ENCODE results near the gene FN3KRP. TPM values are rescaled to one million over a fixed set of nuclear protein-coding genes. Genes with fewer than 3 reads are reported as not detected.
A peak's percentile ranks its signal among the peaks of the same experiment; 100 is the strongest.

Gene FN3KRP
- total and polyA plus RNA-seq, 2 of the 13 experiments (the other 11 are each of a cell fraction or from before 2014, with no cell fraction given) = 22.4 to 28.2 TPM

DNA sequence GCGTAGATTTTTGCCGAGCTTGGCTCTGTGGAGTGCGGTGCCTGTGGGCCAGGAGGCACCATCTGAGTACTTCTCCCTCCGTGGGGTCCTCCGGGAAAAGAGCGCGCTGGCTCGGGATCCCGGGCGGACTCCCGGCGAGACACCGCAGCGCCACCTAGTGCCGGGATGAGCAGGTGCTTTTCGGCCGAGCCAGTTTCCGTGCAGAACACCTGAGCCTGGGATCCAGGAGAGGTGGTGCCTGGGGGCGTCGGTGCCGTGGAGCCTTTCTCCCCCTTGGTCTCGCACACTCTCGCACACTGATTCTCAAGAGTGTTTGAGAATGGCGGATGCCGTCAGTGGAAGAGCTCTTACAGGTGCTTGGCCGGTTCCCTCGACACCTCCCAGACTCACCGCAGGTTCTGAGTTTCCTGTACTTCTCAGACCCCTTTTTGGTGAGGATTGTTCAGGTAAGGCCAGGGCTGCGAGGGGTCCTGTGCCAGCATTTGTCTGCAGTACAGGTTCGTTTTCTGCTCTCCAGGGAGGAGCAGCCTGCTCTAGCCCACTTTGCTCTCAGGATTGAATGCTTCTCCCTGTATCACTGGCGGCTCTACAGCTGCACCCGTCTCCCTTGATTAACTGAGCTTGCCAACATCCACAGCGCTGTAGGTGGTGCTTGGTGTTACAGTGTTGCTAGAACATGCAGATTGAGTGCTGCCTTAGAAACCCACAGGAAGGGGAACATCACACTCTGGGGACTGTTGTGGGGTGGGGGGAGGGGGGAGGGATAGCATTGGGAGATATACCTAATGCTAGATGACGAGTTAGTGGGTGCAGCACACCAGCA lies 58.7 kb downstream of the FN3KRP start (continued):
- TF ChIP-seq, protein P1, sequence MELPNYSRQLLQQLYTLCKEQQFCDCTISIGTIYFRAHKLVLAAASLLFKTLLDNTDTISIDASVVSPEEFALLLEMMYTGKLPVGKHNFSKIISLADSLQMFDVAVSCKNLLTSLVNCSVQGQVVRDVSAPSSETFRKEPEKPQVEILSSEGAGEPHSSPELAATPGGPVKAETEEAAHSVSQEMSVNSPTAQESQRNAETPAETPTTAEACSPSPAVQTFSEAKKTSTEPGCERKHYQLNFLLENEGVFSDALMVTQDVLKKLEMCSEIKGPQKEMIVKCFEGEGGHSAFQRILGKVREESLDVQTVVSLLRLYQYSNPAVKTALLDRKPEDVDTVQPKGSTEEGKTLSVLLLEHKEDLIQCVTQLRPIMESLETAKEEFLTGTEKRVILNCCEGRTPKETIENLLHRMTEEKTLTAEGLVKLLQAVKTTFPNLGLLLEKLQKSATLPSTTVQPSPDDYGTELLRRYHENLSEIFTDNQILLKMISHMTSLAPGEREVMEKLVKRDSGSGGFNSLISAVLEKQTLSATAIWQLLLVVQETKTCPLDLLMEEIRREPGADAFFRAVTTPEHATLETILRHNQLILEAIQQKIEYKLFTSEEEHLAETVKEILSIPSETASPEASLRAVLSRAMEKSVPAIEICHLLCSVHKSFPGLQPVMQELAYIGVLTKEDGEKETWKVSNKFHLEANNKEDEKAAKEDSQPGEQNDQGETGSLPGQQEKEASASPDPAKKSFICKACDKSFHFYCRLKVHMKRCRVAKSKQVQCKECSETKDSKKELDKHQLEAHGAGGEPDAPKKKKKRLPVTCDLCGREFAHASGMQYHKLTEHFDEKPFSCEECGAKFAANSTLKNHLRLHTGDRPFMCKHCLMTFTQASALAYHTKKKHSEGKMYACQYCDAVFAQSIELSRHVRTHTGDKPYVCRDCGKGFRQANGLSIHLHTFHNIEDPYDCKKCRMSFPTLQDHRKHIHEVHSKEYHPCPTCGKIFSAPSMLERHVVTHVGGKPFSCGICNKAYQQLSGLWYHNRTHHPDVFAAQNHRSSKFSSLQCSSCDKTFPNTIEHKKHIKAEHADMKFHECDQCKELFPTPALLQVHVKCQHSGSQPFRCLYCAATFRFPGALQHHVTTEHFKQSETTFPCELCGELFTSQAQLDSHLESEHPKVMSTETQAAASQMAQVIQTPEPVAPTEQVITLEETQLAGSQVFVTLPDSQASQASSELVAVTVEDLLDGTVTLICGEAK (IDR thresholded peaks at IDR 0.05) = no peak
- TF ChIP-seq, protein P1 (CRISPR knock-in tag; IDR thresholded peaks at IDR 0.05) = no peak
- TF ChIP-seq ZNF891 (CRISPR knock-in tag; IDR thresholded peaks at IDR 0.05) = 0 out of 2 replicates have a peak, but pooled peaks have one; percentile 38
- no peak; the same call in 1 of the 2 replicates for TF ChIP-seq GFI1 (CRISPR knock-in tag; IDR thresholded peaks at IDR 0.05; ENCODE audit: borderline replicate concordance)
- no peak for TF ChIP-seq ZSCAN30 (CRISPR knock-in tag; IDR thresholded peaks at IDR 0.05)
- no peak for TF ChIP-seq ZNF792 (CRISPR knock-in tag; IDR thresholded peaks at IDR 0.05)
- TF ChIP-seq FOXO1 (CRISPR knock-in tag; IDR thresholded peaks at IDR 0.05) = no peak; the same call in 1 of the 2 replicates
- TF ChIP-seq GTF3A (CRISPR knock-in tag; conservative IDR thresholded peaks at IDR 0.05) = no peak
- TF ChIP-seq NBN (conservative IDR thresholded peaks at IDR 0.05) = no peak
- TF ChIP-seq, protein P2, sequence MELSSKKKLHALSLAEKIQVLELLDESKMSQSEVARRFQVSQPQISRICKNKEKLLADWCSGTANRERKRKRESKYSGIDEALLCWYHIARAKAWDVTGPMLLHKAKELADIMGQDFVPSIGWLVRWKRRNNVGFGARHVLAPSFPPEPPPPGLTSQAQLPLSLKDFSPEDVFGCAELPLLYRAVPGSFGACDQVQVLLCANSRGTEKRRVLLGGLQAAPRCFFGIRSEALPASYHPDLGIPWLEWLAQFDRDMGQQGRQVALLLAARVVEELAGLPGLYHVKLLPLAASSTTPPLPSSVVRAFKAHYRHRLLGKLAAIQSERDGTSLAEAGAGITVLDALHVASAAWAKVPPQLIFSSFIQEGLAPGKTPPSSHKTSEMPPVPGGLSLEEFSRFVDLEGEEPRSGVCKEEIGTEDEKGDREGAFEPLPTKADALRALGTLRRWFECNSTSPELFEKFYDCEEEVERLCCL (CRISPR knock-in tag; IDR thresholded peaks at IDR 0.05; ENCODE audit: borderline replicate concordance) = no peak
- TF ChIP-seq ZNF335 (CRISPR knock-in tag; IDR thresholded peaks at IDR 0.05) = no peak
- TF ChIP-seq ZBTB7A (CRISPR knock-in tag; IDR thresholded peaks at IDR 0.05) = no peak; the same call in 1 of the 2 replicates
- no peak for TF ChIP-seq ZNF83 (CRISPR knock-in tag; IDR thresholded peaks at IDR 0.05; ENCODE audit: borderline replicate concordance)
- peak; percentile 68; the same call in 1 of the 2 replicates for TF ChIP-seq HOXA3 (CRISPR knock-in tag; IDR thresholded peaks at IDR 0.05)
- TF ChIP-seq, protein P3, sequence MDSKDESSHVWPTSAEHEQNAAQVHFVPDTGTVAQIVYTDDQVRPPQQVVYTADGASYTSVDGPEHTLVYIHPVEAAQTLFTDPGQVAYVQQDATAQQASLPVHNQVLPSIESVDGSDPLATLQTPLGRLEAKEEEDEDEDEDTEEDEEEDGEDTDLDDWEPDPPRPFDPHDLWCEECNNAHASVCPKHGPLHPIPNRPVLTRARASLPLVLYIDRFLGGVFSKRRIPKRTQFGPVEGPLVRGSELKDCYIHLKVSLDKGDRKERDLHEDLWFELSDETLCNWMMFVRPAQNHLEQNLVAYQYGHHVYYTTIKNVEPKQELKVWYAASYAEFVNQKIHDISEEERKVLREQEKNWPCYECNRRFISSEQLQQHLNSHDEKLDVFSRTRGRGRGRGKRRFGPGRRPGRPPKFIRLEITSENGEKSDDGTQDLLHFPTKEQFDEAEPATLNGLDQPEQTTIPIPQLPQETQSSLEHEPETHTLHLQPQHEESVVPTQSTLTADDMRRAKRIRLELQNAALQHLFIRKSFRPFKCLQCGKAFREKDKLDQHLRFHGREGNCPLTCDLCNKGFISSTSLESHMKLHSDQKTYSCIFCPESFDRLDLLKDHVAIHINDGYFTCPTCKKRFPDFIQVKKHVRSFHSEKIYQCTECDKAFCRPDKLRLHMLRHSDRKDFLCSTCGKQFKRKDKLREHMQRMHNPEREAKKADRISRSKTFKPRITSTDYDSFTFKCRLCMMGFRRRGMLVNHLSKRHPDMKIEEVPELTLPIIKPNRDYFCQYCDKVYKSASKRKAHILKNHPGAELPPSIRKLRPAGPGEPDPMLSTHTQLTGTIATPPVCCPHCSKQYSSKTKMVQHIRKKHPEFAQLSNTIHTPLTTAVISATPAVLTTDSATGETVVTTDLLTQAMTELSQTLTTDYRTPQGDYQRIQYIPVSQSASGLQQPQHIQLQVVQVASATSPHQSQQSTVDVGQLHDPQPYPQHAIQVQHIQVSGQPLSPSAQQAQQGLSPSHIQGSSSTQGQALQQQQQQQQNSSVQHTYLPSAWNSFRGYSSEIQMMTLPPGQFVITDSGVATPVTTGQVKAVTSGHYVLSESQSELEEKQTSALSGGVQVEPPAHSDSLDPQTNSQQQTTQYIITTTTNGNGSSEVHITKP (CRISPR knock-in tag; IDR thresholded peaks at IDR 0.05; ENCODE audit: low read depth) = no peak
